ENCODE results near the gene TBC1D14. TPM values are rescaled to one million over a fixed set of nuclear protein-coding genes. Genes with fewer than 3 reads are reported as not detected.

TBC1D14 gene
- total RNA-seq = 100 to 1,000 TPM in 1 of 4 donors, 10 to 100 TPM in 3; 54.7 to 101 (median 73.3) TPM

GRCh38 chr4:6909113-6909969, at the start of gene TBC1D14:
Gene TBC1D14, plus strand, starts transcription at chr4:6909826. Its CDS starts 13,564 bp downstream, at chr4:6923390.
- H3K4me3 ChIP-seq (ENCODE audit: low read depth, poor library complexity, severe bottlenecking) = peak within 1 kb of the TSS; percentile 53
- TF ChIP-seq CTCF (IDR thresholded peaks at IDR 0.05) (no peak), POLR2A (IDR thresholded peaks at IDR 0.05) (no peak)
- WGBS, 2 donors = 0 to 1% methylated on average over 15 to 18 of the region's 108 CpGs
- intact Hi-C loops (cut with DNase I; ENCODE audit: low total_unique reads) = loop anchor here (10.0 kb wide), 1 partner anchor 165 kb away; no protein-coding TSS in a partner anchor
- peak; percentile 83 to 97 for DNase-seq (ENCODE audit: low spot score in 2 of 2)

GRCh38 chr4:6868386-6868785, 41.2 kb upstream of the TBC1D14 start:
- 94 to 97% methylated on average over 8 of the region's 8 CpGs for WGBS, 2 donors
- intact Hi-C loops (cut with DNase I; ENCODE audit: low total_unique reads) = no loop called here
- DNase-seq (ENCODE audit: low spot score in 2 of 2) = no peak
- H3K4me3 ChIP-seq (ENCODE audit: low read depth, poor library complexity, severe bottlenecking) = no peak overlapping the region
- TF ChIP-seq CTCF (IDR thresholded peaks at IDR 0.05) = no peak
- no peak for TF ChIP-seq POLR2A (IDR thresholded peaks at IDR 0.05)

GRCh38 chr4:6869944-6870343, 39.7 kb upstream of the TBC1D14 start:
- TF ChIP-seq POLR2A (IDR thresholded peaks at IDR 0.05) = no peak
- TF ChIP-seq CTCF (IDR thresholded peaks at IDR 0.05) = no peak
- 38 to 65% methylated on average over 2 of the region's 2 CpGs for WGBS, 2 donors
- no peak for DNase-seq (ENCODE audit: low spot score in 2 of 2)
- H3K4me3 ChIP-seq (ENCODE audit: low read depth, poor library complexity, severe bottlenecking) = no peak overlapping the region
- intact Hi-C loops (cut with DNase I; ENCODE audit: low total_unique reads) = loop anchor here (5.0 kb wide), 1 partner anchor 148 kb away; no protein-coding TSS in a partner anchor

GRCh38 chr4:6873291-6873690, 36.3 kb upstream of the TBC1D14 start:
- intact Hi-C loops (cut with DNase I; ENCODE audit: low total_unique reads) = loop anchor here (5.0 kb wide), 1 partner anchor 151 kb away; no protein-coding TSS in a partner anchor
- no peak for TF ChIP-seq CTCF (IDR thresholded peaks at IDR 0.05)
- TF ChIP-seq POLR2A (IDR thresholded peaks at IDR 0.05) = no peak

DNA sequence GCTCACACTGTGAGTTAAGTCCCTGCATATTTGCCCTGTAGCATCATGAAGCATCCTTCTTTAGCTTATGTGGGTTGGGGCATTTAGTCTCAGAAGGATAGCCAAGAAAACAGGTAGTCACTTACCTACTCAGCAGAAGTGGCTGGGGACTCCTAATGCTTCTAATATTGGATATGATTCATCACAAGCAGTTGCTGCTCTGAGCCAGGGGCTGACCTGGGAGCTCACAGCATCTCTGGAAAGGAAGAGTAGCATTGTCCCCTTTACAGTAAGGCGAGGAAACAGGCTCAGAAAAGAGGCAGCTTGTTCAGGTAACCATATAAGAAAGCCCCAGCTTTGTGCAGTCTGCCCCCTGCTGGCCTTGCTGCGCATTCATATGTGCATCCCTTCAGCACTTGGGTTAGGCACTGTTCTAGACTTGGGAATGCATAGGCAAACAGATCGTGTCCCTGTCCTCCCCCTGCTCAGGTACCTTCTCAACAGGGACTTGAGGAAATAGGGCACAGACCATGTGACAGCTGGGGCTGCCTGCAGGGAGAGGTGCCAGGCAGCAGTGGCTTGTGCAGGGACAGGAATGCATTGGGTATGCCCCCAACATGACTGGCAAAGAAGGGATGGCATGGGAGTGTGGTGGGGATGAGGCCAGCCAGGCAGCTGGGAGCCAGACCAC, 35.7 kb upstream of the TBC1D14 start:
- TF ChIP-seq CTCF (IDR thresholded peaks at IDR 0.05) (no peak), POLR2A (IDR thresholded peaks at IDR 0.05) (no peak)
- no peak overlapping the region for H3K4me3 ChIP-seq (ENCODE audit: low read depth, poor library complexity, severe bottlenecking)
- 56 to 65% methylated on average over 3 of the region's 3 CpGs for WGBS, 2 donors
- intact Hi-C loops (cut with DNase I; ENCODE audit: low total_unique reads) = loop anchor here (5.0 kb wide), 1 partner anchor 152 kb away; no protein-coding TSS in a partner anchor
- peak; percentile 65 to 95 for DNase-seq (ENCODE audit: low spot score in 2 of 2)

More at GRCh38 chr4:6873291-6873690, 36.3 kb upstream of the TBC1D14 start:
- no peak for DNase-seq (ENCODE audit: low spot score in 2 of 2)
- H3K4me3 ChIP-seq (ENCODE audit: low read depth, poor library complexity, severe bottlenecking) = no peak overlapping the region

All from lower leg skin (tissue), 4 donors.